H9 (cell line): ENCODE results near the gene NAT16. TPM values are rescaled to one million over a fixed set of nuclear protein-coding genes. Genes with fewer than 3 reads are reported as not detected.
A peak's percentile ranks its signal among the peaks of the same experiment; 100 is the strongest.

ENCODE experiments used
- DNase-seq: peaks from one replicate; pipeline ENCODE4 v3.0.0-alpha.2; 2017
- H2AFZ ChIP-seq: one replicate; pipeline ENCODE4 v1.6.1; 2013; ENCODE audit warnings: mild to moderate bottlenecking, low read length, control low read depth, moderate library complexity
- H2AK5ac ChIP-seq: 2 replicates; pipeline ENCODE4 v1.6.1; 2013; ENCODE audit warnings: low read length, control low read depth, mixed read lengths; ENCODE audit not compliant: insufficient read length
- H2BK120ac ChIP-seq: one replicate; pipeline ENCODE4 v1.6.1; 2013; ENCODE audit warnings: low read depth, mild to moderate bottlenecking, low read length, control low read depth, inconsistent platforms; ENCODE audit not compliant: poor library complexity, severe bottlenecking
- H2BK12ac ChIP-seq: 2 replicates; pipeline ENCODE4 v1.6.1; 2013; ENCODE audit warnings: low read length, control low read depth, mixed read lengths, low read depth; ENCODE audit not compliant: insufficient read length
- H2BK15ac ChIP-seq: 2 replicates; pipeline ENCODE4 v1.6.1; 2013; ENCODE audit warnings: low read depth, low read length, control low read depth
- H2BK20ac ChIP-seq: one replicate; pipeline ENCODE4 v1.6.1; 2013; ENCODE audit warnings: low read depth, mild to moderate bottlenecking, low read length, control low read depth, inconsistent platforms; ENCODE audit not compliant: poor library complexity, severe bottlenecking
- H2BK5ac ChIP-seq: 2 replicates; pipeline ENCODE4 v1.6.1; 2013; ENCODE audit warnings: low read length, control low read depth, mixed read lengths; ENCODE audit not compliant: insufficient read length
- H3K14ac ChIP-seq: 2 replicates; pipeline ENCODE4 v1.6.1; 2013; ENCODE audit warnings: low read length, control low read depth; ENCODE audit not compliant: insufficient read depth
- H3K18ac ChIP-seq: 2 replicates; pipeline ENCODE4 v1.6.1; 2013; ENCODE audit warnings: low read depth, mild to moderate bottlenecking, mixed read lengths, low read length, control low read depth; ENCODE audit not compliant: insufficient read length
- H3K23ac ChIP-seq: 2 replicates; pipeline ENCODE4 v1.6.1; 2013; ENCODE audit warnings: low read length, control low read depth, mixed read lengths, low read depth; ENCODE audit not compliant: insufficient read length
- H3K23me2 ChIP-seq: 2 replicates; pipeline ENCODE4 v1.6.1; 2013; ENCODE audit warnings: low read depth, mild to moderate bottlenecking, mixed read lengths, low read length, control low read depth; ENCODE audit not compliant: insufficient read length, poor library complexity, severe bottlenecking
- H3K27ac ChIP-seq: 2 replicates; pipeline ENCODE4 v1.5.1; 2013; ENCODE audit warnings: low read length, control low read depth, mixed read lengths, low read depth; ENCODE audit not compliant: insufficient read length
- H3K27me3 ChIP-seq: 2 replicates; pipeline ENCODE4 v1.6.1; 2013; ENCODE audit warnings: low read length, control low read depth, inconsistent platforms; ENCODE audit not compliant: insufficient read depth
- H3K4ac ChIP-seq: 2 replicates; pipeline ENCODE4 v1.6.1; 2013; ENCODE audit warnings: low read depth, mild to moderate bottlenecking, control low read depth, inconsistent platforms, low read length, moderate library complexity
- H3K4me1 ChIP-seq: 2 replicates; pipeline ENCODE4 v1.6.1; 2013; ENCODE audit warnings: low read length, control low read depth, inconsistent platforms; ENCODE audit not compliant: insufficient read depth
- H3K4me2 ChIP-seq: 2 replicates; pipeline ENCODE4 v1.6.1; 2013; ENCODE audit warnings: low read length, control low read depth, mixed read lengths; ENCODE audit not compliant: insufficient read length, insufficient read depth
- H3K56ac ChIP-seq: 2 replicates; pipeline ENCODE4 v1.6.1; 2013; ENCODE audit warnings: low read depth, mild to moderate bottlenecking, mixed read lengths, low read length, control low read depth; ENCODE audit not compliant: insufficient read length
- H3K79me1 ChIP-seq: 2 replicates; pipeline ENCODE4 v1.6.1; 2013; ENCODE audit warnings: low read depth, mild to moderate bottlenecking, moderate library complexity, low read length, control low read depth, inconsistent platforms; ENCODE audit not compliant: insufficient read depth, poor library complexity, severe bottlenecking
- H3K79me2 ChIP-seq: 2 replicates; pipeline ENCODE4 v1.6.1; 2013; ENCODE audit warnings: low read length, control low read depth, inconsistent platforms; ENCODE audit not compliant: insufficient read depth
- H3K9ac ChIP-seq: 2 replicates; pipeline ENCODE4 v1.6.1; 2013; ENCODE audit warnings: low read length, control low read depth, mixed read lengths; ENCODE audit not compliant: insufficient read length; ENCODE audit errors: extremely low read depth
- H3K9me3 ChIP-seq: one replicate; pipeline ENCODE4 v1.6.1; 2013; ENCODE audit warnings: low read depth, low read length, inconsistent platforms; ENCODE audit not compliant: control insufficient read depth
- H3T11ph ChIP-seq: one replicate; pipeline ENCODE4 v1.6.1; 2013; ENCODE audit warnings: mild to moderate bottlenecking, low read length, control low read depth, inconsistent platforms
- H4K20me1 ChIP-seq: one replicate; pipeline ENCODE4 v1.6.1; 2013; ENCODE audit not compliant: control insufficient read depth, insufficient read length, insufficient read depth
- H4K5ac ChIP-seq: 2 replicates; pipeline ENCODE4 v1.6.1; 2013; ENCODE audit warnings: low read depth, mild to moderate bottlenecking, mixed read lengths, low read length, control low read depth; ENCODE audit not compliant: insufficient read length
- H4K8ac ChIP-seq: replicated peaks from 2 replicates; pipeline ENCODE4 v1.6.1; 2013; ENCODE audit warnings: low read length, control low read depth, mixed read lengths, low read depth; ENCODE audit not compliant: insufficient read length
- H4K91ac ChIP-seq: 2 replicates; pipeline ENCODE4 v1.6.1; 2013; ENCODE audit warnings: low read depth, mild to moderate bottlenecking, moderate library complexity, mixed read lengths, low read length, control low read depth; ENCODE audit not compliant: insufficient read length
- H3K27ac Mint-ChIP-seq, 3 experiments: 2 replicates in 2 of 3; 3 replicates in 1 of 3; pipeline ENCODE4 v1.8.0; 2020 to 2021; ENCODE audit warnings: mixed read lengths in 3 of 3, mild to moderate bottlenecking in 1 of 3, moderate library complexity in 1 of 3
- H3K27me3 Mint-ChIP-seq: 2 replicates; pipeline ENCODE4 v1.8.0; 2021; ENCODE audit warnings: low read depth, mild to moderate bottlenecking, moderate library complexity, mixed read lengths
- H3K36me3 Mint-ChIP-seq, 3 experiments: 2 replicates in 2 of 3; 3 replicates in 1 of 3; pipeline ENCODE4 v1.8.0; 2020 to 2021; ENCODE audit warnings: low read depth in 3 of 3, mixed read lengths in 3 of 3; ENCODE audit not compliant: insufficient read depth in 1 of 3
- H3K4me1 Mint-ChIP-seq, 2 experiments: 2 replicates each; pipeline ENCODE4 v1.8.0; 2020; ENCODE audit warnings: mixed read lengths in 2 of 2
- H3K4me3 Mint-ChIP-seq, 2 experiments: 2 replicates in 1 of 2; 3 replicates in 1 of 2; pipeline ENCODE4 v1.8.0; 2020 to 2021; ENCODE audit warnings: mild to moderate bottlenecking in 2 of 2, mixed read lengths in 2 of 2, moderate library complexity in 1 of 2
- H3K9me3 Mint-ChIP-seq, 2 experiments: 2 replicates in 1 of 2; 3 replicates in 1 of 2; pipeline ENCODE4 v1.8.0; 2020; ENCODE audit warnings: mild to moderate bottlenecking in 2 of 2, mixed read lengths in 2 of 2, moderate library complexity in 1 of 2
- WGBS: extraction: QIAGEN DNeasy Blood & Tissue Kit; methylation state at CpG from one replicate; pipeline ENCODE4 v1.1.7; 2013; ENCODE audit warnings: missing lambda C conversion rate, low lambda C conversion rate, mixed read lengths; ENCODE audit not compliant: insufficient read length; ENCODE audit errors: extremely low coverage; 5-methylcytosine and 5-hydroxymethylcytosine counted together
- total RNA-seq: library from RNA; stranded (reverse); gene quantifications from 2 replicates; pipeline ENCODE4 v1.2.1, GENCODE V29; 2021
- TF ChIP-seq, protein P1 (sequence below): fragments of 200-600 bp; sonication (generic); conservative IDR thresholded peaks from 3 replicates; pipeline ENCODE4 v1.8.0; 2021; ENCODE audit warnings: antibody characterized with exemption, mild to moderate bottlenecking

NAT16 gene
- total RNA-seq, 1 experiment from 2014 or later: 0.50 TPM

- no peak overlapping the region for H3K9ac ChIP-seq
- H2AK5ac ChIP-seq: no peak overlapping the region
- peaks cover 49% of the 10 kb centered on the region for H3K23me2 ChIP-seq
- peak overlapping the region; percentile 68 for H3K4me2 ChIP-seq
- TF ChIP-seq, protein P1, sequence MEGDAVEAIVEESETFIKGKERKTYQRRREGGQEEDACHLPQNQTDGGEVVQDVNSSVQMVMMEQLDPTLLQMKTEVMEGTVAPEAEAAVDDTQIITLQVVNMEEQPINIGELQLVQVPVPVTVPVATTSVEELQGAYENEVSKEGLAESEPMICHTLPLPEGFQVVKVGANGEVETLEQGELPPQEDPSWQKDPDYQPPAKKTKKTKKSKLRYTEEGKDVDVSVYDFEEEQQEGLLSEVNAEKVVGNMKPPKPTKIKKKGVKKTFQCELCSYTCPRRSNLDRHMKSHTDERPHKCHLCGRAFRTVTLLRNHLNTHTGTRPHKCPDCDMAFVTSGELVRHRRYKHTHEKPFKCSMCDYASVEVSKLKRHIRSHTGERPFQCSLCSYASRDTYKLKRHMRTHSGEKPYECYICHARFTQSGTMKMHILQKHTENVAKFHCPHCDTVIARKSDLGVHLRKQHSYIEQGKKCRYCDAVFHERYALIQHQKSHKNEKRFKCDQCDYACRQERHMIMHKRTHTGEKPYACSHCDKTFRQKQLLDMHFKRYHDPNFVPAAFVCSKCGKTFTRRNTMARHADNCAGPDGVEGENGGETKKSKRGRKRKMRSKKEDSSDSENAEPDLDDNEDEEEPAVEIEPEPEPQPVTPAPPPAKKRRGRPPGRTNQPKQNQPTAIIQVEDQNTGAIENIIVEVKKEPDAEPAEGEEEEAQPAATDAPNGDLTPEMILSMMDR: no peak
- H2AFZ ChIP-seq: no peak overlapping the region
- Mint-ChIP-seq H3K36me3 (no peaks in the 10 kb centered on the region), H3K9me3 (peaks cover 0 to 2% of the 10 kb centered on the region in 2 experiments; a peak in 2 of 5 replicates), H3K27ac (no peak overlapping the region), H3K4me3 (peak overlapping the region; percentile 55 to 79), H3K27me3 (peaks cover 98% of the 10 kb centered on the region), H3K4me1 (peaks cover 60 to 70% of the 10 kb centered on the region in 2 experiments)
- H3K4ac ChIP-seq: no peak overlapping the region
- no peaks in the 10 kb centered on the region for H3K79me2 ChIP-seq
- WGBS: no CpG with 5 or more reads among the region's 17 CpGs
- H2BK120ac ChIP-seq: no peak overlapping the region
- no peak overlapping the region for H2BK20ac ChIP-seq
- H3T11ph ChIP-seq: no peak overlapping the region
- H3K27me3 ChIP-seq: peaks cover 58% of the 10 kb centered on the region
- no peak overlapping the region for H4K91ac ChIP-seq
- H3K79me1 ChIP-seq: no peaks in the 10 kb centered on the region
- H3K27ac ChIP-seq: no peak overlapping the region
- no peak overlapping the region for H4K8ac ChIP-seq
- no peak overlapping the region for H4K5ac ChIP-seq
- no peak overlapping the region for H2BK15ac ChIP-seq
- no peak overlapping the region for H3K14ac ChIP-seq
- H3K9me3 ChIP-seq: no peaks in the 10 kb centered on the region
- peak; percentile 30 for DNase-seq
- no peaks in the 10 kb centered on the region for H4K20me1 ChIP-seq
- H2BK5ac ChIP-seq: no peak overlapping the region
- H3K56ac ChIP-seq: no peak overlapping the region
- H2BK12ac ChIP-seq: no peak overlapping the region
- H3K18ac ChIP-seq: no peak overlapping the region
- peaks cover 13% of the 10 kb centered on the region; the same call in 1 of the 2 replicates for H3K4me1 ChIP-seq
- no peak overlapping the region for H3K23ac ChIP-seq
Observed at GRCh38 chr7:101170617-101171441, 9.3 kb downstream of the NAT16 start.
